Central memory CD8-positive, alpha-beta T cell (primary cell): ENCODE measurements around the gene AGBL5.

ENCODE experiments used
- ATAC-seq: fragments of 150-1000 bp; cut with Tn5 transposase; replicated peaks from 2 replicates; pipeline ENCODE4 v1.10.0; 2022; ENCODE audit warnings: mild to moderate bottlenecking, moderate FRiP score, moderate number of reproducible peaks; ENCODE audit not compliant: poor library complexity, severe bottlenecking; ENCODE audit errors: extremely low read depth
- DNase-seq, 2 donors: peaks; one replicate each; pipeline ENCODE4 v3.0.0; 2021; ENCODE audit warnings: low spot score in 2 of 2
- H3K27ac Mint-ChIP-seq: one replicate; pipeline ENCODE4 v1.8.0; 2022; ENCODE audit warnings: low read depth, mild to moderate bottlenecking, moderate library complexity, mixed read lengths
- H3K27me3 Mint-ChIP-seq: one replicate; pipeline ENCODE4 v1.8.0; 2022; ENCODE audit warnings: mixed read lengths
- H3K36me3 Mint-ChIP-seq: one replicate; pipeline ENCODE4 v1.8.0; 2022; ENCODE audit warnings: mild to moderate bottlenecking, moderate library complexity, mixed read lengths; ENCODE audit not compliant: insufficient read depth
- H3K4me1 Mint-ChIP-seq: one replicate; pipeline ENCODE4 v1.8.0; 2022; ENCODE audit warnings: mixed read lengths
- H3K4me3 Mint-ChIP-seq: one replicate; pipeline ENCODE4 v1.8.0; 2022; ENCODE audit warnings: mild to moderate bottlenecking, moderate library complexity, mixed read lengths
- H3K9me3 Mint-ChIP-seq: one replicate; pipeline ENCODE4 v1.8.0; 2022; ENCODE audit warnings: mixed read lengths

The AGBL5 gene

DNA sequence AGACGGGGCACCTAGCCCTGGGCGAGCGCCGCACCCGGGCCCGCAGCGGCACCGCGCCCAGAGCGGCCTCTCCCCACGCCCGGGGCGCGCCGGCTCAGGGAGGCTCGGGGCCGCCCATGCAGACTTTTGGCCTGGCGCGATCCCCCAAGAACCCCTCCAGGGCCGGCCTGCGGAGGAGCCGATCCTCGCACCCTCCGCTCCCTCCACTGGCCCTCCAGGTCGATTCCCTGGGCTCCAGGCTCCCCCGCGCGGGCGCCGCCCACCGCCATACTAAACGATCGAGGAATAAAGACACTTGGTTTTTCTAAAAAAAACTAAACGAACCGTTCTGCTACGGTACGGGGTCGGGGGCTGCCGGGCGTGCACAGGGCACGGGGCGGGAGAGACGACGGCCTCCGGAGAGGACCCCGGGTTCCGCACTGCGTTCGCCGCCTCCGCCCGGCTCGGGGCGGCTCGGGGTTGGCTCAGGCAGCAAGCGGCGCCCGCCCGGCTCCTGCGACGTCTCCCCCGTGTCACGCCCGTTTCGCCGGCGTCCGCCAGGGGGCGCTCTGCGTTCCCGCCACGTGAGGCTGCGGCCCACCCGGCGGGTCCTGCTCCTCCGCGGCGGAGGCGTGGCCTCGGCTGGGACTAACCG is 34.7 kb downstream of the AGBL5 start:
- peak; percentile 94 for ATAC-seq
- Mint-ChIP-seq H3K4me3 (peak overlapping the region; percentile 82), H3K27ac (peak overlapping the region; percentile 76), H3K4me1 (peaks cover 29% of the 10 kb centered on the region), H3K9me3 (no peaks in the 10 kb centered on the region), H3K36me3 (peaks cover 5% of the 10 kb centered on the region), H3K27me3 (no peaks in the 10 kb centered on the region)
- peak; percentile 97 to 99 for DNase-seq

DNA sequence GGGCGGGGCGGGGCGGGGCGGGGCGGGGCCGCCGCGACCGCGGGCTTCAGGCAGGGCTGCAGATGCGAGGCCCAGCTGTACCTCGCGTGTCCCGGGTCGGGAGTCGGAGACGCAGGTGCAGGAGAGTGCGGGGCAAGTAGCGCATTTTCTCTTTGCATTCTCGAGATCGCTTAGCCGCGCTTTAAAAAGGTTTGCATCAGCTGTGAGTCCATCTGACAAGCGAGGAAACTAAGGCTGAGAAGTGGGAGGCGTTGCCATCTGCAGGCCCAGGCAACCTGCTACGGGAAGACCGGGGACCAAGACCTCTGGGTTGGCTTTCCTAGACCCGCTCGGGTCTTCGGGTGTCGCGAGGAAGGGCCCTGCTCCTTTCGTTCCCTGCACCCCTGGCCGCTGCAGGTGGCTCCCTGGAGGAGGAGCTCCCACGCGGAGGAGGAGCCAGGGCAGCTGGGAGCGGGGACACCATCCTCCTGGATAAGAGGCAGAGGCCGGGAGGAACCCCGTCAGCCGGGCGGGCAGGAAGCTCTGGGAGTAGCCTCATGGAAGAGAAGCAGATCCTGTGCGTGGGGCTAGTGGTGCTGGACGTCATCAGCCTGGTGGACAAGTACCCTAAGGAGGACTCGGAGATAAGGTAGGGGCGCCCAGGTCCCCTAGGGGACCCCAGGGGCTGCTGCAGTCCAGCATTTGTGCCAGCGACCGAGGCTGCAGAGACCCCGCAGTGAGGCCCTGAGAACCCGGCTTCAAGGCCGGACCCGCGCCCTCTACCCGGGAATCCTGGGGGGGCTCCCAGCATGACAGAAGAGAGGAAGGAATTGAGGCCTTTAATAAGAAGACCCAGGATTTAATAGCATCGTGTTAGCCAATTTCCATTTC is 35.5 kb downstream of the AGBL5 start, which contains the start of gene KHK:
Gene KHK, plus strand, starts transcription at position 49 of the 870 bp plus-strand sequence. Its CDS starts 488 bp downstream, at position 537.
- Mint-ChIP-seq H3K4me3 (peak within 1 kb of the TSS; percentile 82), H3K27me3 (no peaks in the 10 kb centered on the region), H3K27ac (peak within 1 kb of the TSS; percentile 76), H3K9me3 (no peaks in the 10 kb centered on the region), H3K4me1 (peaks cover 23% of the 10 kb centered on the region), H3K36me3 (peaks cover 3% of the 10 kb centered on the region)
- DNase-seq (no peak), ATAC-seq (no peak)

DNA sequence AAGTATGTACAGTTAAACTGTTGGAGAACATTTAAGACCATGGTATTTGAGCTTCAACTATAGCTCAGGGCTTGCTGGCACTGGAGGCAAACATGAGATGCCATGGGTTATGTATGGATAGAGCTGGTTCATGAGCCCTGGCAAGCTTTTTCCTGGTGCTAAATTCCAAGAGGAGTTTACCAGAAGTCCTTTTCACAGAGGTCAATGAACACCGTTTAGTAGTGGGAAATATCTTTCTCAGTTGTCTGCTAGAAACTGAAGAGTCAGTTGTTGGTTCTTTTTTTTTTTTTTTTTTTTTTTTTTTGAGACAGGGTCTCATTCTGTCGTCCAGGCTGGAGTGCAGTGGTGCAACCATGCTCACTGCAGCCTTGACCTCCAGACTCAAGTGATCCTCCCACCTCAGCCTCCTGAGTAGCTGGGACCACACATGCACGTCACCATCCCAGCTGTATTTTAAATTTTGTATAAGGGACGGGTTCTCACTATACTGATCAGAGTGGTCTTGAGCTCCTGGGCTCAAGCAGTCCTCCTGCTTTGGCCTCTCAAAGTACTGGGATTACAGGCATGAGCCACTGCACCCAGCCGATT is 36.4 kb downstream of the AGBL5 start:
- peak overlapping the region; percentile 82 for H3K4me3 Mint-ChIP-seq
- no peak for DNase-seq
- H3K27me3 Mint-ChIP-seq = no peaks in the 10 kb centered on the region
- peaks cover 3% of the 10 kb centered on the region for H3K36me3 Mint-ChIP-seq
- no peak for ATAC-seq
- no peak overlapping the region for H3K27ac Mint-ChIP-seq
- peaks cover 23% of the 10 kb centered on the region for H3K4me1 Mint-ChIP-seq
- no peaks in the 10 kb centered on the region for H3K9me3 Mint-ChIP-seq

DNA sequence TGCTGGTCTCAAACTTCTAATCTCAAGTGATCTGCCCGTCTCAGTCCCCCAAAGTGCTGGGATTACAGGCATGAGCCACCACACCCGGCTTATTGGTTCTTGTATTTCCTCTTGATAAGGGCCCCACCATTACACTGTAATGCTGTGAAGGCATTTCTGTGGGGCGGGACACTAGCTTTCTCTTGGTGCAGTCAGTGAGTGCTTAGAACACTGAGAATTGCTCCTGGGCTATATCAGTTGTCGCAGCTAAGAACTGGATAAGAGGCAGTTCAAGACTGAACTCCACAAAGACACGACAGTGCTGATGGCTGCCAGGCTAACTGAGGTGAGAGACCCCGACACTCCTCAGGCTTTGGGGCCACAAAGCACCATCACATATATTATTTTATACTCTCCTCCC is 37.2 kb downstream of the AGBL5 start:
- DNase-seq (no peak), ATAC-seq (no peak)
- Mint-ChIP-seq H3K4me1 (peaks cover 23% of the 10 kb centered on the region), H3K4me3 (no peak overlapping the region), H3K36me3 (peaks cover 3% of the 10 kb centered on the region), H3K27me3 (no peaks in the 10 kb centered on the region), H3K9me3 (no peaks in the 10 kb centered on the region), H3K27ac (no peak overlapping the region)

DNA sequence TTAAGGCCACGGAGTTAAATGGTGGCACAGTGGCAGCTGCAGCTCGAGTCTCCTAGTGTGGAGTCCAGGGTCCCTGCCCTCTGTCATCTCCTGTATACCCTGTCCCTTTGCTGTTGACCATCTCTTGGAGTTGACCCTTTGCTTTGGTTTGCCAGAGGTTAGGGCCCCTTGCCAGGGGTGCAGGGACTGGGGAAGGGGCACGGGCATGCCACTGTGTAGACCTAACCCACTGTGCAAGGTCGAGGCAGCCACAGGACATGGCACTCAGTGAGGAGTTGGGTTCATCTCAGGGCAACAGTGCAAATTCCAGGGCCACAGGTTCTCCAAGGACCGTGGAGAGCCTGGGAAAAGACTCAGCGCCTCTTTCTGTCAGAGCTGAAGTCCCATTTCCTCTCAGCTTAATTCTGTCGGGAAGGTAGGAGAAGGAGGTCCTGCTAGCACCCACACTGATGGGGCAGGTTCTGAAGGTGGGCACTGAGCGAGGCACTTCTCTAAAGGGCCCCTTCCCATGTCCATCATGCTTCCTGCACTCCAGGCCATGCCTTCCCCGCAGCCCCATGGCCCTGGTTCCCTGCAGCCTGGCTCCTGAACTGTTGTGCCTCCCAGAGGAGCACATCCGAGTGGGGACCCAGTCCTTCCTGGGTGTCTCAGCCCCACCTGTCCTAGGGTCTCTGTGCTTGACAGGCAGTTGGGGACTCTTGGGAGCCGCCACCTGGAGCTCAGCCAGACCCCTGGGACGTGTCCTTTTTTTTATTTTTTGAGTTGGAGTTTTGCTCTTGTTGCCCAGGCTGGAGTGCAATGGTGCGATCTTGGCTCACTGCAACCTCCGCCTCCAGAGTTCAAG is 37.9 kb downstream of the AGBL5 start:
- Mint-ChIP-seq H3K9me3 (no peaks in the 10 kb centered on the region), H3K4me3 (no peak overlapping the region), H3K4me1 (peaks cover 18% of the 10 kb centered on the region), H3K27me3 (no peaks in the 10 kb centered on the region), H3K36me3 (peaks cover 3% of the 10 kb centered on the region), H3K27ac (no peak overlapping the region)
- DNase-seq (no peak), ATAC-seq (no peak)

DNA sequence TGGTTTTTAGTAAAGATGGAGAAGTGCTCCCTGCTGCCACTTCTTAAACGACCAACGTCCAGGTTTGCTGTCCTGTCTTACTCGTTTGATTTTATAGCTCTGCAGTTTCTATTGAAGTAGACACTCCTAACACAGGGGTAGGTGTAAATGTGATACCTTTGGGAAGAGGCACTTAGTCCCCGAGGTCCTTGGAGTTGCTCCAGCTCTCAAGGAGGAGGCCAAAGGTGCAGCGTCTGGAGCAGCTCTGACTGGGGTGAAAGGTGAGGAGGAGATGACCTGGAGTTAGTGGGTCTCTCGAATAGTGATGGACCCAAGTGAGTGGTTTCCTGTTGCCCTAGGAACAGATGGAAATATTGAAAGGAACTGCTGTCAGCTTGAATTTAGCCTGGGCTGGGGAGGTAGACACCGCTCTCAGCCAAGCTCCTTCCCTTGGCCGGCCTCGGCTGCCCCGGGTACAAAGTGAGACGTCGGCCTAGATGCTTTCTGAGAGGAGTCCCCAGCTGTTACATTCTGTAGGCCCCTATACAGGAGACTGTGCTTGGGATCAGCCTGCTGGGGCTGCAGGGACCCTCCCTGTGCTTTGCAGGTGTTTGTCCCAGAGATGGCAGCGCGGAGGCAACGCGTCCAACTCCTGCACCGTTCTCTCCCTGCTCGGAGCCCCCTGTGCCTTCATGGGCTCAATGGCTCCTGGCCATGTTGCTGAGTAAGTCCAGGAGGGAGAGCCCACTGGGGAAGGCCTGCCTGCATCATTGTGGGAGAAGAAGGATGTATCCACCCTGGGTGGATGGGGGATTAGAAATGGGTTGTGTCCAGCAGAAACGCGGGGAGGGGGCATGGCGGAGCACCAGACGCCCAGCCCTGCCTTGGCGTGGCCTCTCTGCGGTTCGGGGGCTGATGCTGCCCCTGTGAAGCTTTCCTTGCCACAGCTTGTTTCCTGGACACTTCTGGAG is 40.6 kb downstream of the AGBL5 start:
- H3K27ac Mint-ChIP-seq = no peak overlapping the region
- no peaks in the 10 kb centered on the region for H3K27me3 Mint-ChIP-seq
- H3K9me3 Mint-ChIP-seq = no peaks in the 10 kb centered on the region
- DNase-seq (no peak), ATAC-seq (no peak)
- no peak overlapping the region for H3K4me3 Mint-ChIP-seq
- peaks cover 3% of the 10 kb centered on the region for H3K36me3 Mint-ChIP-seq
- H3K4me1 Mint-ChIP-seq = peaks cover 18% of the 10 kb centered on the region

DNA sequence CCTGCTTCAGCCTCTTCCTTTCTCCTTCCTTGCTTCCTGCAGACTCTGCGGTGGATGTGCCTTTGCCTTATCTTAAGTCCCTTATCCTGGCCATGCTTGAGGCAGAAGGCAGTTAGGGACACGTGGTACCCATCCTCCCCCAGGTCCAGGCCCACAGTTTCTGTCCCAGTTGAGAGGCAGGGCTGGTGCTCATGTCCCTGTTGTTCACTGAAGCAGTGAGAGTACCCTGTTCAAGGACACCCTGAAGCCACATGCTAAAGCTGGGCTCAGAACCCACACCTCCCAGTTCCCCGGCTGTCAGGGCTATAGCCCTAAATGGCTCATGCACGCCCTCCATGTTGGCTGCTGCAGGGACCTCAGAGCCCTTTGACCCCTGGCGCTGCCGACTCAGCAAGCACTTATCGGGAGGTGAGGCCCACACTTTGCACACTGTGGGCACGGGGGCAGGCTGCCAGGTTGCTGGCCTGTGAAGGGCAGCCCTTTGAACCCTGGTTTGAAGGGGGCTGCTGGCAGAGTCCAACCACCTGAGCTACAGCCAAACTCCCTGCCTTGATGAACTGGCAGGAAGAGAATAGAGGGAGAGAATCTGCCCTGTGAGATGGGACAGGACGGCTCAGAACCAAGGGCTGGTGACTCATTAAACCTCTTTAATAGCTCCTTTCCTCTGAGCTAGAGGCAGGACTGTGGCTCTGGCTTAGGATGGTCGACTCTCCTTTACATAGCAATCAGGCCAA is 41.4 kb downstream of the AGBL5 start:
- H3K4me3 Mint-ChIP-seq = no peak overlapping the region
- H3K9me3 Mint-ChIP-seq = no peaks in the 10 kb centered on the region
- no peaks in the 10 kb centered on the region for H3K27me3 Mint-ChIP-seq
- ATAC-seq (no peak), DNase-seq (no peak)
- no peak overlapping the region for H3K27ac Mint-ChIP-seq
- peaks cover 4% of the 10 kb centered on the region for H3K36me3 Mint-ChIP-seq
- peaks cover 15% of the 10 kb centered on the region for H3K4me1 Mint-ChIP-seq

DNA sequence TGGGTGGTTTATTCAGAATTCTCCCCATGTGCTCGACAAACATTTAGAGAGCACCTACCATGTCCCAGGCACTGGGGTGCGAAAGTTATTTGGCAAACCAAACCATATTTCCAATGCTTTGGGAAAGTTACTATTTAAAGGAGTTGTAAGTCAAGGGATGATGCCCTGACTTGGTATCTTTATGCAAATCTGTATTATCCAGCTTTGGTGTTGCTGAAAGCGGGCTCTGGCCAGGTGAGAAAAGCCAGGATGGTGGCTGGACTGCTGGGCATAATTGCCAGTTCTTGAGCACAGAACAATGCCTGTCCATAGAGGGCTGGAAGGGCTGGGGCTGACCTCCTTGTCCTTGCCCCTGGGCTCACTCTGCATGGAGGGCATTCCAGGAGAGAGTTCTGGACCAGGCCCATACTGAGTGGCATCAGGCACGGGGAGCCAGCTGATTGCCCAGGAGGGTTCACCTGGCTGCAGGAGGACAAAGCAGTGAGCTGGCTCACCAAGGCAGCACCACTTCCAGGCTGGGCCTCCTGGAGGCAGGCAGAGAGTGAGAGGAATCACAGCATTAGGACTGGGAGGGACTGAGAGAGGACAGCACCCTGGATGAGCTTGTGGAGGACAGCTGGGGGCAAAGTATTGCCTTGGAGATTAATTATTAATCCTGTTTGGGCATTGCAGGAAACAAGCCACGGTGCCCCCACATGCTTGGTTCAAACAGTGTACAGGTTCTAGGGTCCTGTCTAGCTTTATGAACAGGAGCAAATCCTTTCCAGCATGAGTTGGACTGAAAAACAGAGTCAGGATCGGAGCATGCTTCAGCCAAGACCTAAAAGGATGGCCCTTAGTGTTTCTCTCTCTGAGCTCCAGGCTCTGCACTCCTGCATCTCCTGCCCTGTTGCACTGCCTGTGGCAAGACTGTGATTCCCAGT is 42.2 kb downstream of the AGBL5 start:
- ATAC-seq = no peak
- H3K4me1 Mint-ChIP-seq = peaks cover 15% of the 10 kb centered on the region
- H3K4me3 Mint-ChIP-seq = no peak overlapping the region
- no peak for DNase-seq
- peaks cover 4% of the 10 kb centered on the region for H3K36me3 Mint-ChIP-seq
- no peaks in the 10 kb centered on the region for H3K27me3 Mint-ChIP-seq
- no peak overlapping the region for H3K27ac Mint-ChIP-seq
- H3K9me3 Mint-ChIP-seq = no peaks in the 10 kb centered on the region

DNA sequence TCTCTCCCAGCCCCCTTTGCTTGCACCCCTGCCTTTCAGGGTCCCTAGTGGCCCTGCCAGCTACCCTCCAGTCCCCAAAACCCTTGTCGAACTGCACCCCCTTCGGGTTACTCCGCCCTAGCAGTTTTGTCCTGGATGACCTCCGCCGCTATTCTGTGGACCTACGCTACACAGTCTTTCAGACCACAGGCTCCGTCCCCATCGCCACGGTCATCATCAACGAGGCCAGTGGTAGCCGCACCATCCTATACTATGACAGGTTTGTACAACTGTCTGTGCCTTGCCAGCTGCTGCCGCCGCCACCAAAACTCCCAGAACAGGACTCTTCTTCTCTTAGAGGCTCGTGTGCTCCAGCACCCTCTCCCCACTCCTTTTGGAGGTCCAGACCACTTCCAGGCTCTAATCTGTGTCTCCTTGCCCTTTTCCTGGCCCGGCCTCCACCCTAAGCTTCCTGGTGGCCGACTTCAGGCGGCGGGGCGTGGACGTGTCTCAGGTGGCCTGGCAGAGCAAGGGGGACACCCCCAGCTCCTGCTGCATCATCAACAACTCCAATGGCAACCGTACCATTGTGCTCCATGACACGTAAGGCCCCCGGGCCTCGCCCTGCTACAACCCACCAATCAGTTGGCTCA is 43.0 kb downstream of the AGBL5 start:
- no peak for DNase-seq
- Mint-ChIP-seq H3K27me3 (no peaks in the 10 kb centered on the region), H3K4me1 (peaks cover 15% of the 10 kb centered on the region), H3K4me3 (no peak overlapping the region), H3K27ac (no peak overlapping the region), H3K36me3 (peaks cover 4% of the 10 kb centered on the region), H3K9me3 (no peaks in the 10 kb centered on the region)
- ATAC-seq = no peak

DNA sequence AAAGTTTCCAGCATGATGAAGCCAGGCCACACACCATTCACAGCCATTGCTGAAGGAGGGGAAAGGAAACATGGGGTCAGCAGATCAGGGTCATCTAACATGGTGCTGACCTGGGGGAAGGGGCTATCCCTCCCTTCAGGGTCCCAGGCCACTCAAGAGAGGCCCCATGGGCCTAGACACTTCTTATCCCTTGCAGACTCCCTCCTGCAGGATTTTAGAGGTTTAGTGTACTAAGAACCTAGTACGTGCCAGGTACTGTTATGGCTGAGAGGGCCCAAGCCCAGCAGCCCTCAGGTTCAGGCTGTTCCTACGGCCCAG is 43.9 kb downstream of the AGBL5 start:
- no peak for DNase-seq
- Mint-ChIP-seq H3K27me3 (no peaks in the 10 kb centered on the region), H3K4me1 (peaks cover 15% of the 10 kb centered on the region), H3K27ac (no peak overlapping the region), H3K36me3 (peaks cover 4% of the 10 kb centered on the region), H3K4me3 (peak overlapping the region; percentile 32), H3K9me3 (no peaks in the 10 kb centered on the region)
- no peak for ATAC-seq
